ENCODE data around the gene TPCN1.

TPCN1 gene

GRCh38 chr12:113292547-113292946 is 71.3 kb downstream of the TPCN1 start:
- TF ChIP-seq ZNF354C (tag by site-specific recombination; IDR thresholded peaks at IDR 0.05; ENCODE audit: borderline replicate concordance, low read depth) (no peak), ZNF280C (tag by site-specific recombination; IDR thresholded peaks at IDR 0.05) (no peak), ZNF580 (tag by site-specific recombination; IDR thresholded peaks at IDR 0.05) (no peak), ZNF701 (tag by site-specific recombination; IDR thresholded peaks at IDR 0.05) (no peak), ZBTB7A (tag by site-specific recombination; IDR thresholded peaks at IDR 0.05; ENCODE audit: low read depth) (no peak), ZNF280D (tag by site-specific recombination; IDR thresholded peaks at IDR 0.05) (no peak), PATZ1 (tag by site-specific recombination; IDR thresholded peaks at IDR 0.05) (no peak), ZNF626 (tag by site-specific recombination; IDR thresholded peaks at IDR 0.05) (no peak), CTCF (tag by site-specific recombination; IDR thresholded peaks at IDR 0.05) (no peak), REST (tag by site-specific recombination; IDR thresholded peaks at IDR 0.05) (no peak), KLF10 (tag by site-specific recombination; IDR thresholded peaks at IDR 0.05) (no peak), ZNF223 (tag by site-specific recombination; IDR thresholded peaks at IDR 0.05) (no peak), ZNF660 (tag by site-specific recombination; IDR thresholded peaks at IDR 0.05) (no peak), ZNF266 (tag by site-specific recombination; IDR thresholded peaks at IDR 0.05; ENCODE audit: low read depth) (no peak), ZNF362 (tag by site-specific recombination; IDR thresholded peaks at IDR 0.05) (no peak), ZNF211 (tag by site-specific recombination; IDR thresholded peaks at IDR 0.05; ENCODE audit: low read depth) (no peak), ZFP37 (tag by site-specific recombination; IDR thresholded peaks at IDR 0.05) (no peak)
- H3K4me1 ChIP-seq (ENCODE audit: control insufficient read depth, insufficient read depth, low read length) = no peaks in the 10 kb centered on the region
- ChIA-PET CTCF (no interaction called here), POLR2A (no interaction called here)
- H3K4me3 ChIP-seq (ENCODE audit: low read depth, low read length) = no peak overlapping the region
- no peak overlapping the region for H3K27ac ChIP-seq (ENCODE audit: extremely low read depth, low read depth, low read length)
- peaks cover 0 to 13% of the 10 kb centered on the region in 2 experiments; a peak in 2 of 3 replicates for H3K36me3 ChIP-seq (ENCODE audit: control insufficient read depth in 2 of 2, insufficient read depth in 1 of 2, low read length in 2 of 2)
- H3K9me3 ChIP-seq (ENCODE audit: control insufficient read depth, insufficient read depth, low read depth, low read length) = no peaks in the 10 kb centered on the region

Data from HEK293 (cell line).